ENCODE measurements around the gene DNAH14. TPM values are rescaled to one million over a fixed set of nuclear protein-coding genes. Genes with fewer than 3 reads are reported as not detected.

DNAH14 gene
- total and polyA plus RNA-seq, 2 of the 13 experiments (the other 11 are each of a cell fraction or from before 2014, with no cell fraction given), result 4.5 to 27.5 TPM

DNA sequence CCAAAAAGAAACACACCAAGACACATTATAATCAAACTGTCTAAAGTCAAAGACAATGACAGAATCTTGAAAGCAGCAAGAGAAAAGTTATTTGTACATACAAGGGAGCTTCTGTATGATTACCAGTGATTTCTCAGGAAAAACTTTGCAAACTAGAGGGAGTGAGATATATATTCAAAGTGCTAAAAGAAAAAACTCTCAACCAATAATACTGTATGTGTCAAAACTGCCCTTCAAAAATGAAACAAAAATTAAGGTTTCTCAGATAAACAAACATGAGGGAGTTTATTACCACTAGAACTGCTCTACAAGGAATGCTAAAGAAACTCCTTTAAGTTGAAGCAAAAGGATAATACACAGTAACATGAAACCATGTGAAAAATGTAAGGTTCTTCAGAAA lies 418.9 kb downstream of the DNAH14 start:
- ChIA-PET POLR2A (no interaction called here), CTCF (ENCODE audit: low intra/inter-chr PET ratio, low total read pairs) (no interaction called here)
- no peak overlapping the region for H2AFZ ChIP-seq (ENCODE audit: low read length)
- no peak overlapping the region for H3K4me3 ChIP-seq (replicated peaks in 1 of 3; ENCODE audit: insufficient read depth in 1 of 3, low read depth in 2 of 3, low read length in 3 of 3)
- ATAC-seq (no peak), DNase-seq (ENCODE audit: low spot score) (no peak), FAIRE-seq (no peak)
- no peaks in the 10 kb centered on the region for H3K79me2 ChIP-seq (ENCODE audit: insufficient read depth, low read length)
- H4K20me1 ChIP-seq (ENCODE audit: insufficient read depth, low read length), result no peaks in the 10 kb centered on the region
- no peaks in the 10 kb centered on the region for H3K9me3 ChIP-seq (ENCODE audit: low read length)
- intact Hi-C loops (cut with micrococcal nuclease; ENCODE audit: unreplicated experiment), result no loop called here
- H3K9ac ChIP-seq (ENCODE audit: insufficient read depth, low read depth, low read length), result no peak overlapping the region
- no peak overlapping the region for H3K27ac ChIP-seq (ENCODE audit: extremely low read length, insufficient read depth, low read length)
- no TSS peak for BruUV-seq (replicated peaks)
- in situ Hi-C loops (cut with HindIII; ENCODE audit: extremely low pct_ligation_motif_present, low pct_unique_long_range_greater_than_20kb), result no loop called here
- no peak overlapping the region for H3K4me2 ChIP-seq (ENCODE audit: low read depth, low read length)
- H3K4me1 ChIP-seq (ENCODE audit: insufficient read depth, low read length), result no peaks in the 10 kb centered on the region
- no peaks in the 10 kb centered on the region for H3K27me3 ChIP-seq (ENCODE audit: control insufficient read depth in 1 of 2, insufficient read depth in 2 of 2, low read length in 2 of 2)
- no peaks in the 10 kb centered on the region for H3K36me3 ChIP-seq (replicated peaks in 1 of 2; ENCODE audit: control insufficient read depth in 1 of 2, insufficient read depth in 2 of 2, low read length in 2 of 2)
- TF ChIP-seq, protein P1, sequence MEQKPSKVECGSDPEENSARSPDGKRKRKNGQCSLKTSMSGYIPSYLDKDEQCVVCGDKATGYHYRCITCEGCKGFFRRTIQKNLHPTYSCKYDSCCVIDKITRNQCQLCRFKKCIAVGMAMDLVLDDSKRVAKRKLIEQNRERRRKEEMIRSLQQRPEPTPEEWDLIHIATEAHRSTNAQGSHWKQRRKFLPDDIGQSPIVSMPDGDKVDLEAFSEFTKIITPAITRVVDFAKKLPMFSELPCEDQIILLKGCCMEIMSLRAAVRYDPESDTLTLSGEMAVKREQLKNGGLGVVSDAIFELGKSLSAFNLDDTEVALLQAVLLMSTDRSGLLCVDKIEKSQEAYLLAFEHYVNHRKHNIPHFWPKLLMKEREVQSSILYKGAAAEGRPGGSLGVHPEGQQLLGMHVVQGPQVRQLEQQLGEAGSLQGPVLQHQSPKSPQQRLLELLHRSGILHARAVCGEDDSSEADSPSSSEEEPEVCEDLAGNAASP (CRISPR knock-in tag; IDR thresholded peaks at IDR 0.05; ENCODE audit: borderline replicate concordance), result no peak
- no peak for TF ChIP-seq KLF15 (CRISPR knock-in tag; IDR thresholded peaks at IDR 0.05; ENCODE audit: borderline replicate concordance)
- TF ChIP-seq SP140L (CRISPR knock-in tag; IDR thresholded peaks at IDR 0.05; ENCODE audit: borderline replicate concordance), result no peak
- no peak for TF ChIP-seq HDAC1 (CRISPR knock-in tag; IDR thresholded peaks at IDR 0.05)
- TF ChIP-seq, protein P2, sequence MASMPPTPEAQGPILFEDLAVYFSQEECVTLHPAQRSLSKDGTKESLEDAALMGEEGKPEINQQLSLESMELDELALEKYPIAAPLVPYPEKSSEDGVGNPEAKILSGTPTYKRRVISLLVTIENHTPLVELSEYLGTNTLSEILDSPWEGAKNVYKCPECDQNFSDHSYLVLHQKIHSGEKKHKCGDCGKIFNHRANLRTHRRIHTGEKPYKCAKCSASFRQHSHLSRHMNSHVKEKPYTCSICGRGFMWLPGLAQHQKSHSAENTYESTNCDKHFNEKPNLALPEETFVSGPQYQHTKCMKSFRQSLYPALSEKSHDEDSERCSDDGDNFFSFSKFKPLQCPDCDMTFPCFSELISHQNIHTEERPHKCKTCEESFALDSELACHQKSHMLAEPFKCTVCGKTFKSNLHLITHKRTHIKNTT (CRISPR knock-in tag; IDR thresholded peaks at IDR 0.05), result no peak
- TF ChIP-seq, protein P3, sequence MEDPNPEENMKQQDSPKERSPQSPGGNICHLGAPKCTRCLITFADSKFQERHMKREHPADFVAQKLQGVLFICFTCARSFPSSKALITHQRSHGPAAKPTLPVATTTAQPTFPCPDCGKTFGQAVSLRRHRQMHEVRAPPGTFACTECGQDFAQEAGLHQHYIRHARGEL (CRISPR knock-in tag; IDR thresholded peaks at IDR 0.05), result no peak
- no peak for TF ChIP-seq ZKSCAN8 (CRISPR knock-in tag; IDR thresholded peaks at IDR 0.05; ENCODE audit: borderline replicate concordance)
- no peak for TF ChIP-seq ZNF660 (CRISPR knock-in tag; IDR thresholded peaks at IDR 0.05; ENCODE audit: borderline replicate concordance, low read depth)
- no peak for TF ChIP-seq ZNF460 (CRISPR knock-in tag; IDR thresholded peaks at IDR 0.05; ENCODE audit: borderline replicate concordance)
- TF ChIP-seq, protein P4, sequence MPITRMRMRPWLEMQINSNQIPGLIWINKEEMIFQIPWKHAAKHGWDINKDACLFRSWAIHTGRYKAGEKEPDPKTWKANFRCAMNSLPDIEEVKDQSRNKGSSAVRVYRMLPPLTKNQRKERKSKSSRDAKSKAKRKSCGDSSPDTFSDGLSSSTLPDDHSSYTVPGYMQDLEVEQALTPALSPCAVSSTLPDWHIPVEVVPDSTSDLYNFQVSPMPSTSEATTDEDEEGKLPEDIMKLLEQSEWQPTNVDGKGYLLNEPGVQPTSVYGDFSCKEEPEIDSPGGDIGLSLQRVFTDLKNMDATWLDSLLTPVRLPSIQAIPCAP (CRISPR knock-in tag; IDR thresholded peaks at IDR 0.05; ENCODE audit: low read depth), result no peak
- TF ChIP-seq, protein P5, sequence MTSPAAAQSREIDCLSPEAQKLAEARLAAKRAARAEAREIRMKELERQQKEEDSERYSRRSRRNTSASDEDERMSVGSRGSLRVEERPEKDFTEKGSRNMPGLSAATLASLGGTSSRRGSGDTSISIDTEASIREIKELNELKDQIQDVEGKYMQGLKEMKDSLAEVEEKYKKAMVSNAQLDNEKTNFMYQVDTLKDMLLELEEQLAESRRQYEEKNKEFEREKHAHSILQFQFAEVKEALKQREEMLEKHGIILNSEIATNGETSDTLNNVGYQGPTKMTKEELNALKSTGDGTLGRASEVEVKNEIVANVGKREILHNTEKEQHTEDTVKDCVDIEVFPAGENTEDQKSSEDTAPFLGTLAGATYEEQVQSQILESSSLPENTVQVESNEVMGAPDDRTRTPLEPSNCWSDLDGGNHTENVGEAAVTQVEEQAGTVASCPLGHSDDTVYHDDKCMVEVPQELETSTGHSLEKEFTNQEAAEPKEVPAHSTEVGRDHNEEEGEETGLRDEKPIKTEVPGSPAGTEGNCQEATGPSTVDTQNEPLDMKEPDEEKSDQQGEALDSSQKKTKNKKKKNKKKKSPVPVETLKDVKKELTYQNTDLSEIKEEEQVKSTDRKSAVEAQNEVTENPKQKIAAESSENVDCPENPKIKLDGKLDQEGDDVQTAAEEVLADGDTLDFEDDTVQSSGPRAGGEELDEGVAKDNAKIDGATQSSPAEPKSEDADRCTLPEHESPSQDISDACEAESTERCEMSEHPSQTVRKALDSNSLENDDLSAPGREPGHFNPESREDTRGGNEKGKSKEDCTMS (CRISPR knock-in tag; conservative IDR thresholded peaks at IDR 0.05), result no peak
- no peak for TF ChIP-seq FOXO1 (CRISPR knock-in tag; IDR thresholded peaks at IDR 0.05)
- TF ChIP-seq, protein P6, sequence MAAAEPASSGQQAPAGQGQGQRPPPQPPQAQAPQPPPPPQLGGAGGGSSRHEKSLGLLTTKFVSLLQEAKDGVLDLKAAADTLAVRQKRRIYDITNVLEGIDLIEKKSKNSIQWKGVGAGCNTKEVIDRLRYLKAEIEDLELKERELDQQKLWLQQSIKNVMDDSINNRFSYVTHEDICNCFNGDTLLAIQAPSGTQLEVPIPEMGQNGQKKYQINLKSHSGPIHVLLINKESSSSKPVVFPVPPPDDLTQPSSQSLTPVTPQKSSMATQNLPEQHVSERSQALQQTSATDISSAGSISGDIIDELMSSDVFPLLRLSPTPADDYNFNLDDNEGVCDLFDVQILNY (CRISPR knock-in tag; conservative IDR thresholded peaks at IDR 0.05), result no peak
- no peak for TF ChIP-seq ZNF7 (CRISPR knock-in tag; IDR thresholded peaks at IDR 0.05)
